GM20000 (cell line): ENCODE results near the gene ARID5A.

Experiments
- DNase-seq: peaks from one replicate; pipeline ENCODE4 v3.0.0; 2012; ENCODE audit warnings: low spot score
- CTCF ChIP-seq: IDR thresholded peaks from 2 replicates; pipeline ENCODE4 v1.5.1; 2012; ENCODE audit warnings: mild to moderate bottlenecking, control low read depth; ENCODE audit errors: extremely low read depth, missing control alignments

Gene ARID5A

GRCh38 chr2:96538487-96539214 is 2.1 kb downstream of the ARID5A start:
- DNase-seq = no peak
- no peak for TF ChIP-seq CTCF

- DNase-seq = no peak
- no peak for TF ChIP-seq CTCF
Observed at GRCh38 chr2:96539215-96539920, 2.8 kb downstream of the ARID5A start.

GRCh38 chr2:96540136-96540535 is 3.6 kb downstream of the ARID5A start:
- DNase-seq = no peak
- TF ChIP-seq CTCF = no peak

GRCh38 chr2:96541398-96542152 is 5.0 kb downstream of the ARID5A start:
- no peak for DNase-seq
- TF ChIP-seq CTCF = no peak

GRCh38 chr2:96542357-96542977 is 5.9 kb downstream of the ARID5A start:
- no peak for TF ChIP-seq CTCF
- no peak for DNase-seq

- no peak for TF ChIP-seq CTCF
- no peak for DNase-seq
Observed at GRCh38 chr2:96546321-96546720, 9.8 kb downstream of the ARID5A start.

- no peak for DNase-seq
- no peak for TF ChIP-seq CTCF
Observed at GRCh38 chr2:96546797-96547196, 10.2 kb downstream of the ARID5A start.
